ENCODE results near the gene HMHB1. TPM values are rescaled to one million over a fixed set of nuclear protein-coding genes. Genes with fewer than 3 reads are reported as not detected.
A peak's percentile ranks its signal among the peaks of the same experiment; 100 is the strongest.
"Not testable (repeated sequence)": the region's sequence is repeated elsewhere in the genome, so short reads cannot be mapped to it uniquely, and the experiment has no call there.

The HMHB1 gene
- polyA plus RNA-seq, 1 donor from 2014 or later, result not detected

DNA sequence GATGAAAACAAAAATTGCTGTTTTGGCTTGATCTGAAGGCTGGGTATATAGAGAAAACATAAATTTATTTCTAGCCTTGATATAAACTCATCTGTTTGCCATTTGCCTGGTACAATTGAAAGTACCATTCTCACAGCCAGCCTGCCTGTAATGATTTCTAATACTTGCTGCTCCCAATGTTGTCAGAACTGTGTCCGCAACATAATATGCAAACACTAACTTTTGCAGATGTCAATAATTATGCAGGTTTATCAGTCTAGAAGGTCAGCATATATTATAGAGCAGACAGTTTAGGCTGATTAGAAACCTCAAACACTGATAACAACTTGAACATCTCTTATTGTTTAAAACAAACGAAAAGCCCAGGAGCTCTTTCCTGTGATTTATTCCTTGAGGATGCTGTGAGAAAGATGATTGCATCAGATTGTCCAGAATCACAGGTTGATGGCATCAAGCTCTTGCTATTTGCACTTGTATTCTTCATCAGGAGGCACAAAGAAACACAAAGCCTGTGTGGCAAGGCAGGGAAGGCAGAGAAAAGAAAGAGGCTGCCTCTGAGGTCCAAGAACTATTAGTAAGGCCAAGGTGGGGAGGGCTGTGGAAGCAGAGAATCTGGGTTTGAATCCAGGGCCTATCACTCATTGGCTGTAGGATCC lies 21.4 kb upstream of the HMHB1 start:
- H3K27ac Mint-ChIP-seq, result no peak overlapping the region
- H3K4me3 Mint-ChIP-seq, result no peak overlapping the region
- H3K9me3 Mint-ChIP-seq, result peaks cover 0 to 4% (median 2%) of the 10 kb centered on the region in 3 donors
- peaks cover 9 to 11% (median 10%) of the 10 kb centered on the region in 3 donors for H3K4me1 Mint-ChIP-seq
- peaks cover 3% of the 10 kb centered on the region for H3K36me3 Mint-ChIP-seq
- no peaks in the 10 kb centered on the region for H3K27me3 Mint-ChIP-seq

DNA sequence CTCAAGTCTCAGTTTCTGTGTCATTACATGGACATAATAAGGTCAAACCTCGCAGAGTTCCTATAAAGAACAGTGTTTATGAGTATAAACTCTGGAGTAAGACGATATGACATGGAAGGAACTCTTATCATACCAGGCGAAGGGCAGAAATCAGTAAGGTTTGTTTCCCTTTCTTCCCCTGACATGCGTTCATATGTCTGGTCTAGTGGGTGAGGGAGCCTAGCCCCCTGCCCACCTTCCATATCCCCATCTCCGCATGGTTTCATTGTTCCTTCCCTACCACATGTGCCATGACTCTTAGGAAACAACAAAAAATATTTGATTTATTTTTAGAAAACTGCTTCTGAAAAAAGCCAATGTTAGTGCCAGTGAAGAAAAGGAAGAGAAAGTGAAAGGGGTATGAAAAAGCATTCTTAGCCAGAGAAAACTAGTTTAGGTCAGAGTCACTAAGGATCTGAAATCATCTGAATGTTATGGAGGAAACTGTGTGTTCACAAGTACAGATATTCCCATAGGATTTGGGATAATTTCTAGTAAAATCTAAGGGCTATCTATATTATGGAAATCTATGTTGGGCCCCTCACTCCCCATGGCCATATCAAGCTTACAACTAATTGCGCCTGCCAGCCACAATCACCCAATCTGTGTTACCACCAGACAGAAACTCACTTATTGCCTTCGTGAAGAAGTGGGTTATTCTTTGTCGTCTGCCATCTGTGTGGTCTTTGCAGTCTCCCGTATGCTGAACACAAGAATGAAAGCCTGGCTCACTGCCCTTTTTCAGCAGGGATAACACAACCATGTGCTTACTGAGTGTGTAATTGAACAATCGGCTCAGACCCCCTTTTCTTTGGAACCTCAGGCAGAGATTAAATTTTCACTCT lies 19.9 kb upstream of the HMHB1 start:
- Mint-ChIP-seq H3K36me3 (peaks cover 3% of the 10 kb centered on the region), H3K4me3 (peak overlapping the region; percentile 73 to 96 (median 84)), H3K4me1 (peaks cover 9 to 18% (median 11%) of the 10 kb centered on the region in 3 donors), H3K9me3 (peaks cover 0 to 4% (median 2%) of the 10 kb centered on the region in 3 donors), H3K27ac (peak overlapping the region; percentile 55 to 69 (median 60)), H3K27me3 (no peaks in the 10 kb centered on the region)

DNA sequence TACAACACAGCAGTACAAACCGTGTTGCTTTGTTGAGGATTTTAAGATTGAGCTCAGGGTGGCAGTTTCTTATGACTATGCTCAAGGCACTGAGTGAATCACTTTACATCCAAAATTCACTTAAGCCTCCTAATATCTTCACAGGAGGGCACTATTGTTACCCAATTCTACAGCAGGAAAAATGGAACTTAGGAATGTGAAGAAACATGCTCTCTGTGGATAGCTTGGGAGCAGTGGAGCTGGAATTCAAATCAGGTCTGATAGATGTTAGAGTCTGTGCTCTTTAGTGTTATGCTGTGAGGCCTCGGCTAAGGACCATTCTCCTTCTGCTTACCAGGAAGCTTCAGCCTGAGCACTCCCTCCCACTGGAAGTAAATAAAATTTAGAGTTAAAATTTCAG lies 18.7 kb upstream of the HMHB1 start:
- H3K9me3 Mint-ChIP-seq, result peaks cover 0 to 4% (median 2%) of the 10 kb centered on the region in 3 donors
- H3K27me3 Mint-ChIP-seq, result no peaks in the 10 kb centered on the region
- H3K4me3 Mint-ChIP-seq, result no peak overlapping the region
- no peak overlapping the region for H3K27ac Mint-ChIP-seq
- peaks cover 9 to 18% (median 11%) of the 10 kb centered on the region in 3 donors for H3K4me1 Mint-ChIP-seq
- H3K36me3 Mint-ChIP-seq, result peaks cover 3% of the 10 kb centered on the region

DNA sequence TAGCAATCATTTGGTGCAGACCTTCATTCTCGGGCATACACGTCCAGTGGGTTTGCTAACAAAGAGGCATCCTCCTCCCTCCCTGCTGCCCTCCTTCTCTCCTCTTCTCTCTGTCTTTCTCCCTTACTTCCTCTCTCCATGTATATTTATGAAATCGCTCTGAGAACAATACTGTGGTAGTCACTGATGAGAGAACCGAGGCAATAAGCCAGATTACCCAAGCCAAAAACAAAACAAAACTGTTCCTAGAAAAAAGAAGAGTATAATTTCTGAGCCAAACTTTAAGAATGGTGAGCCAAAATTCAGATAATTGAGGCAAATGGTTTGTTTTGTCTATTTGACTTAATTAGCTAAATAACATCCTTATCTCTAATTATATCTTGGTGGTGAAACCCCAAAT lies 15.8 kb upstream of the HMHB1 start:
- H3K9me3 Mint-ChIP-seq, result no peaks in the 10 kb centered on the region
- no peak overlapping the region for H3K4me3 Mint-ChIP-seq
- no peak overlapping the region for H3K27ac Mint-ChIP-seq
- peaks cover 4% of the 10 kb centered on the region for H3K36me3 Mint-ChIP-seq
- H3K27me3 Mint-ChIP-seq, result no peaks in the 10 kb centered on the region
- peaks cover 18 to 33% (median 24%) of the 10 kb centered on the region in 3 donors for H3K4me1 Mint-ChIP-seq

DNA sequence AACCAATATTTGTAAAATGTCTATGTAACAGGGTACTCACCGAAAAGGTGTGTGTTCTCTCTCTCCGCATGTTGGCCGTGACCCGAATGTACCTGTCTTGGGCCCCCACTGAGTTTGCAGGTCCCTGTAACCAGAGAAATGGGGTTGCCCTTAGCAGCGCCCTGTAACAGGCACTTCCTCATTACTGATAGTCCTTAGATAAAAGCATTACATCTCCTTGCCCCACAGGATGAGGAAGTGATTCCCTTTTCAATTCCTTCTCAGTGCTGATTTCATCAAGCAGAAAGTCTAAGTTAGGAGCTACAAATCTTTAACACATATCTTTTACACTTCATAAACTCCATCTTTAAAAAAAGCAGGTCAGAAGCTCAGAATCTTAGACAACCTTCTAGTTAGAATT lies 15.2 kb upstream of the HMHB1 start:
- peaks cover 4% of the 10 kb centered on the region for H3K36me3 Mint-ChIP-seq
- H3K27me3 Mint-ChIP-seq, result no peaks in the 10 kb centered on the region
- peak overlapping the region in 1 of 3 donors; percentile 21 for H3K27ac Mint-ChIP-seq
- no peaks in the 10 kb centered on the region for H3K9me3 Mint-ChIP-seq
- H3K4me3 Mint-ChIP-seq, result no peak overlapping the region
- peaks cover 17 to 32% (median 23%) of the 10 kb centered on the region in 3 donors for H3K4me1 Mint-ChIP-seq

DNA sequence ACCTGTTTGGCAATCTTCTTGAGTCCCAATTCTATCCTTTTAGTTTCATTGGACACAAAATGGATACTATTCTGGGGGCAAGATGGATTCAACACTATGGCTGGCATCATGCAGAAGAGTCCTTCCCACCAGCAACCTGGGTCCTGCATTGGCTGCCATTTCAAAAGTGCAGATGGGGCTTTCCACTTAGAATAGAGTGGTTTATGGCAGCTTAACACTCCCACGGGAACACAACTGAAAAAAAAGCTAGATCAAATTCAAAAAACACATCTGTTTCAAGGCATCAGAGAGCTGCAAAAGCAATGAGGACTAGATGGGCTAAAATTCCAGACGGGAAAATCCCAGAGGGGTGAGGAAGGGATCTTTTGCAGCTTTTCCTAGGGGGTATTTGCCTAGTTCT lies 11.2 kb upstream of the HMHB1 start:
- peaks cover 8 to 23% (median 13%) of the 10 kb centered on the region in 3 donors for H3K4me1 Mint-ChIP-seq
- H3K4me3 Mint-ChIP-seq, result no peak overlapping the region
- no peaks in the 10 kb centered on the region for H3K9me3 Mint-ChIP-seq
- H3K27ac Mint-ChIP-seq, result peak overlapping the region in 1 of 3 donors; percentile 26
- peaks cover 1% of the 10 kb centered on the region for H3K36me3 Mint-ChIP-seq
- H3K27me3 Mint-ChIP-seq, result no peaks in the 10 kb centered on the region

DNA sequence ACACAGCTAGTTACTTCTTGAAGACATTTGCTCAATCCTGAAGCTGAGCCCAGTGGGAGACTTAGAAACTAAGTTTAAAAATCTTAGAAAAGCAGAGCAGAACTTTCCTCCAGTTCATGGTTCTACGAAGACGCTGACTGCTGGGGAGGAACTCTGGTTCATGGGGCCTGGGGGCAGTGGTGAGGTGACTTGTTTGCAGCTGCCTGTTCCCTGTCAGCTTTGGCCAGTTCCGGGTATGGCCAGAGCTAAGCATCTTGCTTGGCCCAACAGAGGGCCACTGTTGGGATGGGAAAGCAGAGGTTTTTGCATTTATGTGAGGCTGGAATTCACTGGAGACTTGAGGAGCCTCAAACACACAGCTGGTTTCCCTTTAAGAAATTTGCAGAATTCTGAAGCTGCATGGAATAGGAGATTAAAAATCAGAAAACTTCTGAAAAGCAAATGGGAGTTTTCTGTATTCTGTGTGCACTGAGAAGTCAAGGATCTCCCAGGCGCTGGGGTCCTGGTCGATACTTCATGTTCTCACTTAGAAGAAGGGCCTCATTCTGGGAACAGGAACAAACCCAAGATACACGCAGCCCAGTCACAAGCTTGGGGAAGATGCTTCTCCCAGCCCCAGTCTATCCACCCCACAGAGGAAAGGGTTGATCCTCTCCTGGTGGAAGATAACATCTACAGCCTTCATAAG lies 10.6 kb upstream of the HMHB1 start:
- Mint-ChIP-seq H3K36me3 (peaks cover 1% of the 10 kb centered on the region), H3K9me3 (no peaks in the 10 kb centered on the region), H3K27ac (no peak overlapping the region), H3K4me1 (peaks cover 8 to 20% (median 13%) of the 10 kb centered on the region in 3 donors), H3K4me3 (no peak overlapping the region), H3K27me3 (peaks cover 2% of the 10 kb centered on the region)

DNA sequence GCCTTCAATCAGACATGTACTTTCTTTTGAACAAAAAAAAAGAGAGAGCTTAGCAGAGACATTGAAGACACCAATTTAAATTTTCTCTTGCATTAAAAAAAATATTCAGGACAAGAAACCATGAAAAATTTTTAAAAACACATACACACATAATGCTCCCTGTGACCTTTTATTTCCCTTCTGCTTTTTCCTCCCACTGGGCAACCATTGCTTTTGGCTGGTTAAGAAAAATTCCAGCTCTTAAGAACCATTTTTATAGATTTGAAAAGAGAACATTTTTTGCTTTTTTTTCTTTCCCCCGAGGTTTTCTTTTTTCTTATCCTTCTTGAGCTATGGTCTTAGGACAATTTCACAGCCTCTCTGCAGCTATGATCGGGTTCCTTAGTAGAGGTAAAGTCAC lies 6.1 kb upstream of the HMHB1 start:
- Mint-ChIP-seq H3K27me3 (peaks cover 2% of the 10 kb centered on the region), H3K27ac (no peak overlapping the region), H3K36me3 (peaks cover 1% of the 10 kb centered on the region), H3K4me3 (no peak overlapping the region), H3K4me1 (peaks cover 0 to 4% (median 3%) of the 10 kb centered on the region in 3 donors), H3K9me3 (no peaks in the 10 kb centered on the region)

DNA sequence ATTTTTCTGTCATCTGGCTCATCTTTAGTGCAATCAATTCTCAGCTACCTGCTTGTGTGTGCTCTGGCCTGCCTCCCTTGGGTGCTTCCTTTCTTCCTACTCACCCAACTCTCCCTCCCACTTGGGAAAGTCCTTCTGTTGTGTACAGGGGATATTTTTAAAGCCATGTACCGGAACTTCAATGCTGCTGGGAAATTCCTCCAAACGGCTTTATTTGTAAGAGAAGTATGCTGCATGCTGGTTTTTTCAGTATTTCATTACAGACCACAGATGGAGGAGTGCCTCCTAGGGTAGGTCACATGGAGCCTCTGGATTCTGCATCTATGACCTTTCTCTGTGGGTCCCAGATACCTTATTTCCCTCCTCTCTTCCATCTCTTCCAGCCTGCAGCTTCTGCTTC lies 5.4 kb upstream of the HMHB1 start:
- H3K27me3 Mint-ChIP-seq, result peaks cover 2% of the 10 kb centered on the region
- no peak overlapping the region for H3K4me3 Mint-ChIP-seq
- peaks cover 2 to 5% (median 3%) of the 10 kb centered on the region in 3 donors for H3K4me1 Mint-ChIP-seq
- no peaks in the 10 kb centered on the region for H3K36me3 Mint-ChIP-seq
- no peaks in the 10 kb centered on the region for H3K9me3 Mint-ChIP-seq
- H3K27ac Mint-ChIP-seq, result peak overlapping the region in 1 of 3 donors; percentile 80

DNA sequence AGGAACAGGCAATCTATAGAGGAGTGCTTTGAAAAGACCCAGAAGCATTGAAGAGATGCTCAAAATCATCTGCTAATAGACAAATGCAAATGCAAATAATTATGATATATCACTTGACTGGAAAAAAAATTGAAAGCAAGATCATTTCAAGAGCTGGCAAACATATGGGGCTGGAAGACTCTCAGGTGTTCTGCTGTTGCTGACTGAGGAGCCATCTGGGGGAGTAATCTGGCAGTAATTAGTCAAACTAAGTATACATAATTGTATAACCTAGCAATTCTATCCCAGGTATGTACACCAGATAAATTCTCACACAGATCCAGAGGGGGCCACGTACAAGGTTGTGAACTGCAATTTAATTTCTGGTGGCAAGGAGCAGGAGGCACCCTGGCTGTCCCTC lies 4.6 kb upstream of the HMHB1 start:
- Mint-ChIP-seq H3K9me3 (no peaks in the 10 kb centered on the region), H3K27ac (no peak overlapping the region), H3K4me1 (peaks cover 5 to 11% (median 6%) of the 10 kb centered on the region in 3 donors), H3K4me3 (no peak overlapping the region), H3K27me3 (peaks cover 2% of the 10 kb centered on the region), H3K36me3 (no peaks in the 10 kb centered on the region)

DNA sequence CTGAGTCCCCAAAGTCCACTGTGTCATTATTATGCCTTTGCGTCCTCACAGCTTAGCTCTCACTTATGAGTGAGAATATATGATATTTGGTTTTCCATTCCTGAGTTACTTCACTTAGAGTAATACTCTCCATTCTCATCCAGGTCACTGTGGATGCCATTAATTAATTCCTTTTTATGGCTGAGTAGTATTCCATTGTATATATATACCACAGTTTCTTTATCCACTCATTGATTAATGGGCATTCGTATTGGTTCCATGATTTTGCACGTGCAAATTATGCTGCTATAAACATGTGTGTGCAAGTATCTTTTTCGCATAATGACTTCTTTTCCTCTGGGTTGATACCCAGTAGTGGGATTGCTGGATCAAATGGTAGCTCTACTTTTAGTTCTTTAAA lies 4.4 kb downstream of the HMHB1 start:
- not testable (repeated sequence) for H3K4me3 Mint-ChIP-seq, H3K36me3 Mint-ChIP-seq, H3K27ac Mint-ChIP-seq, H3K27me3 Mint-ChIP-seq, H3K9me3 Mint-ChIP-seq
- peaks cover under 1 to 14% (median 3%) of the 10 kb centered on the region in 3 donors for H3K4me1 Mint-ChIP-seq

DNA sequence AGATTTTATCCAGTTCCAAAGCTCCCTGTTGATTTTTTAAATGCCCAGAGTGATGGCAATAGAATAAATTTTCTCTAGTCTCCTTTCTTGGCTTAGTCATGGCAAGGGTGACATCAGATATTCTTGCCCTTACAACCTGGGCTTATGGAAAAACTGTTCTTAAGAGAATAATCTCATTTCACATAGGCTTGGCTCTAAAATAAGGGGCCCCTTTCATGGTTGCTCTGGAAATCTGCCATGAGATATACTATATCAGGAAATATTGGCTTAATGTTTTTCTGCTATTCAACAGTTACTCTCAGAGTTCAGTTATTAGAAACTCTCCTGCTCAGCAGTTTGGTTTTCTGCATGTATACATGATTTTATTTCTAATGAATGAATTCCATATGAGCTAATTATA lies 7.8 kb downstream of the HMHB1 start:
- Mint-ChIP-seq H3K4me1 (no peaks in the 10 kb centered on the region), H3K9me3 (peaks cover 0 to 4% (median 3%) of the 10 kb centered on the region in 3 donors), H3K4me3 (no peak overlapping the region), H3K27me3 (peaks cover 3% of the 10 kb centered on the region), H3K27ac (no peak overlapping the region), H3K36me3 (peaks cover 2% of the 10 kb centered on the region)

DNA sequence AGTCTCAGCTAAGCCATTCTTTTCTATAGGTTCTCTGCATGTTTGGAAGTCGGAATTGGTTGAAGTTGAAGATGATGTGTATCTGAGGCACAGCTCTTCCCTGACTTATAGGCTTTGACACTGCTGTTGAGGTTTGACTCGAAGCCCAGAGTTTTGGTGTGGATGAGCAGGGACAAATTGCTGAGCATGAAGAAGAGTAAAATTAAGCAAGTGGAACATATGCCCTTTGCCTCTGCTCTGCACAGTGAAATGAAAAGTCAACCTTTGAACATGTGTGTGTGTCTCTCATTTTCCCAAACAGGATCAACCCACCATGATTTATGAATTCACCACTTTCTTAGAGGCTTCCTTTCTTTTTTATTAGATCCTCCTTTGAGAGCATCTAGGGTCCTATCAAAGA lies 8.5 kb downstream of the HMHB1 start:
- Mint-ChIP-seq H3K27me3 (peaks cover 3% of the 10 kb centered on the region), H3K36me3 (peaks cover 2% of the 10 kb centered on the region), H3K4me3 (no peak overlapping the region), H3K9me3 (peaks cover 0 to 4% (median 3%) of the 10 kb centered on the region in 3 donors), H3K27ac (no peak overlapping the region), H3K4me1 (no peaks in the 10 kb centered on the region)

DNA sequence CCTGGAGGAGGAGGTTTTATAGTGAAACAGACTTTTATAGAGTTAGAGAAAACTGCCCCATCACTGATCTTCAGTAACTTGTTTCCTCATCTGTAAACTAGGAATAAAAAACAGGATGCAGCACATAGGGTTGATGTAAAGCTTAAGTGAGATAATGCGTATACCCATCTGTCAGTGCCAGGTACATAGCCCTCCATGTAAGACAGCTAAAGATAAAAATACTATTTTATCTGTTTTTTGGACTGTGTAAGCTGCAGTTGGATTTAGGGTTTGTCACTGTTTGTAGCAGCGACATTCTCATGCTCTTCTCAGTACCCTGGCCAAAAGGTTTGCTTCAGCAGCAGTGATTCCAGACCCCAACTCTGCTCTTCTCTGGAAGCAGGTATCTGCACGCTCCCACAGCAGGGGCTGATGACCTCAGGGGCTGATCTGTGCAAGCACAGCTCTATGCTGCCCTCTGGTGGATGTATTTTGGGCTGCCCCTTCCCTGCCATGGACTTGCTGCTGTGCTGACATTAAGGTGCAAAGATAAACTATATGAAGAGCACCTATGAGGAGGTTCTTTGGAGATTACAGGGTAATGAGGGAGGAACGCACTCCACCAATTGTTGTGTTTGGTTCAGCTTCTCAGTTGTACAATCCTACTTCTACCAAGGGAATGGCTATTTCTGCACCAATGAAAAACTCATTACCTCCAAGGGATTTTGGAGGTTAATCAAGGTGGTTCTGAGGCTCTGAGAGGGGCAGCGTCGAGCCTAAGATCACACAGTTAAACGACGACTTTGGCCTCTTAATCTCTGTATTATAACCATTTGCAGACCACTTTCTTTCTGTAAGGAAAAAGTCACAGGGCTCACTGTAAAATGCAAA lies 13.1 kb downstream of the HMHB1 start:
- Mint-ChIP-seq H3K4me3 (no peak overlapping the region), H3K36me3 (no peaks in the 10 kb centered on the region), H3K27me3 (no peaks in the 10 kb centered on the region), H3K9me3 (no peaks in the 10 kb centered on the region), H3K27ac (no peak overlapping the region), H3K4me1 (peaks cover 0 to 9% (median 4%) of the 10 kb centered on the region in 3 donors)

Data from IgD-negative memory B cell (primary cell).